DMS153 treated with DMSO at 0.1 percent for 48 hours (cell line): ENCODE data around the gene HSFX4.
"Not testable (repeated sequence)": the region's sequence is repeated elsewhere in the genome, so short reads cannot be mapped to it uniquely, and the experiment has no call there.

ENCODE experiments used
- DNase-seq: peaks from one replicate; lab custom pipeline; 2025; ENCODE audit not compliant: unreplicated experiment; lab: John Stamatoyannopoulos, UW

HSFX4 gene

DNA sequence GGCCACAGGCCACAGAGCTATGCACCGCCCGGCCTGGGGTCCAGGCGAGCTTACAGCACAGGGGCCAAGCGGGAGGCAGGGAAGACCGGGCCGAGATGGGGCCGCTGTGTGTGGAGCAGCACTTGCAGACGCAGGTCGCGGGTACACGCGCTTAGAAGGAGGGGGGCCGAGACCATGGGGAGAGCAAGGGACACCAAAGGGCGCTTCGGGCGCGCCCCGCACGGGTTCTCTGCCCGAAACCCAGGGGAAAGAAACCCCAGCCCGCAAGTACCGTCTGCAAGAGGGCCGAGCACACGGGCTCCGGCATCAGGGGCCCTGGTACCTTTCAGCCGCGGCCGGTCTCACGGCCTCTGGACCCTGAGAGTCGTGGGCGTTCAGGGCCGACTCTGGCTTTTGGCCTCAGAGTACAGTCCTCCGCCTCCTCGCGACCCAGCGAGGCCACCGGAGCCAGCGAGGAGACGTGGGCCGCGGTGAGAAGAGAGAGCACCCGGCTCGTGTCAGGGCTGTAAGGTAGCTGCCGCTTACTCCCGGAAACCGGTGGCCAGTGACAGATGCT lies 8.6 kb downstream of the HSFX4 start:
- DNase-seq, result no peak

- DNase-seq, result peak; percentile 97
Measured at GRCh38 chrX:149938427-149938880, 9.1 kb downstream of the HSFX4 start, which contains the start of gene EOLA2. TSS of gene EOLA2 (minus strand) at chrX:149938491. CDS start at chrX:149933874, 4,617 bp downstream.

DNA sequence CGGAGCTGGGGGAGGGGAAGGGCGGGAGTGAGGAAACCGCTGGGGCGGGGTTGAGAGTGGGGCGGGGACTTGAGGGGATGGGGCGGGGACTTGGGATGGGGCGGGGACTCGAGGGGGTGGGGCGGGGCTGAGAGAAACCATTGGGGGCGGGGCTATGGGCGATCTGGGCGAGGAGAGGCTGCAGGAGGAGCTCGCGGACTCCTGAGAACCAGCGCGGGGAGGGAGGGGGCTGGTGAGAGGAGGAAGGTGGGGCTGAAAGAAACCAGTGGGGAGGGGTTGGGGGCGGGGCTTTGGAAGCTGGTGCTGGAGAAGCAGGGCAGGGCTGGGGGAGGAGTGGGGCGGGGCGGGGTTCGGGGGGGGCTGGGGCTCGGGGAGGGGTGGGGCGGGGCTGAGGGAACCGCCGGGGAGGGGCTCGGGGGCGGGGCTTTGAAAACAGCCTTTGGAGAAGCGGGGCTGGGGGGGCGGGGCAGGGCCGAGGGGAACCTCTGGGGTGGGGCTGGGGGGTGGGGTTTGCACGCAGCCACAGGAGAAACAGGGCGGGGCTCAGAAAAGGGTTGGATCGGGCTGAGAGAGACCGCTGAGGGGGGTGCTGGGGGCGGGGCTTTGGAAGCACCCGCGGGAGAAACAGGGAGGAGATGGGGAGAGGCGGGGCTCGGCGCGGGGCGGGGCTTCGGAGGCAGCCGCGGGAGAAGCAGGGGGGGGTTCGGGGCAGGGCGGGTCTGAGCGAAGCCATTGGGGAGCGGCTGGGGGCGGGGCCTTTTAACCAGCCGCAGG lies 9.7 kb downstream of the HSFX4 start:
- peak; percentile 91 for DNase-seq

DNA sequence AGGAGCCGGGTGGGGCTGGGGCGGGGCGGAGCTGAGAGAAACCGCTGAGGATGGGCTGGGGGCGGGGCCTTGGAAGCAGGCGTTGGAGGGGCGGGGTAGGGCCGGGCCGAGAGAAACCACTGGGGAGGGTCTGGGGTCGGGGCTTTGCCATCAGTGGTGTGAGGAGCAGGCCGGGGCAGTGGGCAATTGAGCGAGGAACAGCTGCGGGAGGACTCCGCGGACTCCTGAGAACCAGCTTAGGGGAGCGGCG lies 10.2 kb downstream of the HSFX4 start:
- no peak for DNase-seq

GRCh38 chrX:149939905-149940673 lies 10.7 kb downstream of the HSFX4 start:
- DNase-seq, result peak; percentile 98

GRCh38 chrX:149940674-149941024 lies 11.3 kb downstream of the HSFX4 start:
- DNase-seq, result not testable (repeated sequence)

DNA sequence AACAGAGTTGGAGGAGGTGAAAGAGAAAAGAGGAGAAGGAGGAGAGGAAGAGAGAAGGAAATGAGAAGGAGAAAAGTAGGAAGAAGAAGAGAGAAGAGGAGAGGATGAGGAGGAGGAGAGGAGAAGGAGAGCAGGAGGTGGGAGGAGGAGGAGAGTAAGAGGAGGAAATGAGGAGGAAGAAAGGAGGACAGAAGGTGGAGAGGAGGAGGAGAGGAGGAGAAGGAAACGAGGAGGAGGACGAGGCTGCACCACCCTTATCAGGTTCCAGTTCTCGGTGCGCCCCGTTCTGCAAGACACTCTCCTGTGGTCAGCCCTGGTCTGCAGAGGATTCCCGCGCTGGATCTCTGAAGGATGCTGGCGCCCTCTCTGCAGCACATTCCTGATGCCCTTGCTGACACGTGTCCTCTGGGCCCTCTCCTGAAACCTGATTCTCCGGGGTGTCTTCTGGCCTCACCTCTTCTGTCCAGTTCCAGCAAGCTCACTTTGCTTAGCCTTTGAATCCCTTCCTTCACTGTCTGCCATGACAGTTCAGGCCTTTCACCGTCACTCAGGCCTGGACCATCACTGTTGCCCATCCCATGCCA lies 15.8 kb downstream of the HSFX4 start:
- not testable (repeated sequence) for DNase-seq

- DNase-seq, result not testable (repeated sequence)
Measured at GRCh38 chrX:149945820-149946219, 16.4 kb downstream of the HSFX4 start.

- DNase-seq, result not testable (repeated sequence)
Measured at GRCh38 chrX:149946932-149947331, 17.6 kb downstream of the HSFX4 start.

- DNase-seq, result no peak
Measured at GRCh38 chrX:149948016-149948415, 18.6 kb downstream of the HSFX4 start.

DNA sequence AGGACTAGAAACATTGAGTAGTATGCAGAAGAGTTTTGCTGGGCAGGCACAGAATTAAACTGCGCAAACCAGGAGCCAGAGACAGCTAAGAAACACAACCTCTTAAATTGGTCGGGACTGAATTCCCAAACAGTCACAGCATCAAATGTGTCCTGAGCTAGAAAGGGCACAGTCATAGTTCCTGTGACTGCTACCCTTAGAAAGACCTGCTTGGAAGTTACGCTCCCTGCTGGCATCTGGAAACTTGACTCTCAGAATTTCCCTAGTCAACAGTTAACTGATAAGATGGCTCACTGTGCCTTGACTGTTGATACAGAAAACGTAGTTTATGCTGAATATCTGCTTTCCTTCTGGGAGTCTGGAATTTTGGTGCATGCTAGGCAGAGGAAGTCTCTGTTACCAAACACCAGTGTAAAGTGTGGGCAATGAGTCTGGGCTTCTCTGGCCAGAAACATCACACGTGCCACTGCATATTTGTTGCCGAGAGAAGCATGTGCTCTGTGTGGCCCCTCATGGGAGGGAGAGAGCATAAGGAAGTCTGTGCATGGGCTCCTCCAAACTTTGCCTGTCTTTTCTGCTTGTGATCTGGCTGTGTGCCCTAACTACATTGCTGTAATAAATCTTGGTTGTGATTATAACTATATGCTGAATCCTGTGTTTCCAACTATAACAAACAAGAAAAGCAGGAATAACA lies 20.5 kb downstream of the HSFX4 start:
- DNase-seq, result no peak

- DNase-seq, result no peak
Measured at GRCh38 chrX:149950681-149951080, 21.3 kb downstream of the HSFX4 start.

- DNase-seq, result no peak
Measured at GRCh38 chrX:149961572-149961971, 32.2 kb downstream of the HSFX4 start.

- DNase-seq, result no peak
Measured at GRCh38 chrX:149962010-149962409, 32.6 kb downstream of the HSFX4 start.

- peak; percentile 39 for DNase-seq
Measured at GRCh38 chrX:149962859-149963757, 33.7 kb downstream of the HSFX4 start.

DNA sequence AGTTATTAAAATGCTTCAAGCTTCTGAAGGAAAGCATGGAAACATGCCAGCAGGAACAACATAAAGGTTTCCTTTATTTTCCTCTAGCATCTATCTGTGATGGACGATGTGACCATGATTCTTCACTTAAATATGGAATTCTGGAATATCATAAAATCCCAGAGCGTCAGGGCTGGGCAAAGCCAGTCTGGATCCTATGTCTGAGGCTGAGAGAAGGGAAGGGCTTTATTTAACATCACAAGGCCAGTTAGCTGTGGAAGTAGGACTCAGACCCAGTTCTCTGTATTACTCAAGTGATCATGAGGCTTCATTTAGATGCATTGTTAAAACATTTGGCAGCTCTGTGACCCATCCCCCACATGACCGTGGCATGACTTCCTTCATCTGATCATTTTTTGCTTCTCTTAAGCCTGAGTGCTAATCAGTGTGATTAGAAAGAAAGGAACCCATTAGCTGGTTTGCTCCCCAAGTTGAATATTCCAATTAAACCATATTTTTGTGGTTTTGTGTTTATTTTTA lies 49.8 kb downstream of the HSFX4 start:
- DNase-seq, result no peak
